GM12878 (cell line): ENCODE results near the gene MTFR2. TPM values are rescaled to one million over a fixed set of nuclear protein-coding genes. Genes with fewer than 3 reads are reported as not detected.

Experiments used
- ATF2 ChIP-seq: IDR thresholded peaks from 2 replicates; pipeline ENCODE4 v1.6.1; 2012; ENCODE audit warnings: low read length, inconsistent platforms
- BMI1 ChIP-seq: fragments of 450-650 bp; IDR thresholded peaks from 2 replicates; pipeline ENCODE4 v1.6.1; 2016; ENCODE audit warnings: mild to moderate bottlenecking, moderate library complexity, borderline replicate concordance
- CHD2 ChIP-seq: IDR thresholded peaks from 2 replicates; pipeline ENCODE4 v1.6.1; 2011; ENCODE audit warnings: low read depth, low read length, improper control_type of control experiment, borderline replicate concordance
- CUX1 ChIP-seq: IDR thresholded peaks from 2 replicates; pipeline ENCODE4 v1.6.1; 2012; ENCODE audit warnings: improper control_type of control experiment, low read depth, low read length; ENCODE audit not compliant: insufficient replicate concordance
- EP300 ChIP-seq, 2 experiments: fragments of 150-350 bp in 1 of 2; IDR thresholded peaks; 2 replicates each; pipeline ENCODE4 v1.6.1; 2011 to 2012; ENCODE audit warnings: low read depth in 2 of 2, low read length in 2 of 2, borderline replicate concordance in 1 of 2, improper control_type of control experiment in 1 of 2, inconsistent platforms in 1 of 2; ENCODE audit not compliant: control insufficient read depth in 1 of 2
- IRF5 ChIP-seq: fragments of 450-650 bp; IDR thresholded peaks from 2 replicates; pipeline ENCODE4 v1.6.1; 2017; ENCODE audit warnings: borderline replicate concordance
- KLF5 ChIP-seq: fragments of 450-650 bp; IDR thresholded peaks from 2 replicates; pipeline ENCODE4 v1.6.1; 2014; ENCODE audit warnings: mild to moderate bottlenecking; ENCODE audit not compliant: partially characterized antibody
- MEF2B ChIP-seq: fragments of 450-650 bp; IDR thresholded peaks from 2 replicates; pipeline ENCODE4 v1.6.1; 2018; ENCODE audit warnings: mild to moderate bottlenecking, moderate library complexity; ENCODE audit not compliant: partially characterized antibody, poor library complexity, severe bottlenecking
- NR2F1 ChIP-seq: fragments of 450-650 bp; conservative IDR thresholded peaks from 2 replicates; pipeline ENCODE4 v1.6.1; 2017; ENCODE audit warnings: mild to moderate bottlenecking
- RAD21 ChIP-seq: IDR thresholded peaks from 2 replicates; pipeline ENCODE4 v1.6.1; 2011; ENCODE audit warnings: mild to moderate bottlenecking, low read depth, low read length, moderate library complexity; ENCODE audit not compliant: insufficient read depth
- SP1 ChIP-seq: IDR thresholded peaks from one replicate; pipeline ENCODE4 v1.6.1; 2011; ENCODE audit warnings: low read depth, low read length
- USF2 ChIP-seq: IDR thresholded peaks from 2 replicates; pipeline ENCODE4 v1.6.1; 2011; ENCODE audit warnings: low read depth, low read length, improper control_type of control experiment, borderline replicate concordance
- polyA plus RNA-seq, 11 experiments: library from polyadenylated mRNA; depleted of rRNA in 4 of 11; unstranded in 6 of 11; stranded (reverse) in 5 of 11; fragments of >200 nt; fragmentation: Nextera tagmentation in 4 of 11; fragmentation: Illumina TruSeq in 1 of 11; extraction: Ambion mirVana in 4 of 11; extraction: Trizol in 1 of 11; gene quantifications; 1 replicate in 1 of 11; 2 replicates in 10 of 11; pipeline versions ENCODE4 v1.2.1 to v1.2.3, GENCODE V29; 2011 to 2016; ENCODE audit warnings: inconsistent platforms in 2 of 11, missing spikeins in 2 of 11, low read depth in 1 of 11
- total RNA-seq, 4 experiments: library from RNA; depleted of rRNA in 3 of 4; stranded (reverse); fragments of >200 nt in 3 of 4; fragmentation: Illumina TruSeq in 1 of 4; extraction: Trizol in 1 of 4; gene quantifications; 2 replicates each; pipeline versions ENCODE4 v1.2.1 to v1.2.3, GENCODE V29; 2013 to 2021
- TF ChIP-seq, protein P1 (sequence below), 3 experiments: IDR thresholded peaks in 2 of 3; conservative IDR thresholded peaks in 1 of 3; 2 replicates each; pipeline ENCODE4 v1.5.1; 2011; ENCODE audit warnings: low read depth in 3 of 3, low read length in 3 of 3, mild to moderate bottlenecking in 3 of 3, control low read depth in 2 of 3, moderate library complexity in 2 of 3, inconsistent platforms in 1 of 3, mixed read lengths in 1 of 3; ENCODE audit not compliant: control insufficient read depth in 2 of 3, insufficient read depth in 1 of 3; ENCODE audit errors: extremely low read depth in 1 of 3
- TF ChIP-seq, protein P2 (sequence below): IDR thresholded peaks from 2 replicates; pipeline ENCODE4 v1.6.1; 2011; ENCODE audit warnings: low read depth, mild to moderate bottlenecking, low read length, moderate library complexity, borderline replicate concordance; ENCODE audit errors: extremely low read depth

MTFR2 gene
- total and polyA plus RNA-seq, 10 of the 15 experiments (the other 5 are each of a cell fraction or from before 2014, with no cell fraction given) = 7.3 to 33.5 (median 25.3) TPM

DNA sequence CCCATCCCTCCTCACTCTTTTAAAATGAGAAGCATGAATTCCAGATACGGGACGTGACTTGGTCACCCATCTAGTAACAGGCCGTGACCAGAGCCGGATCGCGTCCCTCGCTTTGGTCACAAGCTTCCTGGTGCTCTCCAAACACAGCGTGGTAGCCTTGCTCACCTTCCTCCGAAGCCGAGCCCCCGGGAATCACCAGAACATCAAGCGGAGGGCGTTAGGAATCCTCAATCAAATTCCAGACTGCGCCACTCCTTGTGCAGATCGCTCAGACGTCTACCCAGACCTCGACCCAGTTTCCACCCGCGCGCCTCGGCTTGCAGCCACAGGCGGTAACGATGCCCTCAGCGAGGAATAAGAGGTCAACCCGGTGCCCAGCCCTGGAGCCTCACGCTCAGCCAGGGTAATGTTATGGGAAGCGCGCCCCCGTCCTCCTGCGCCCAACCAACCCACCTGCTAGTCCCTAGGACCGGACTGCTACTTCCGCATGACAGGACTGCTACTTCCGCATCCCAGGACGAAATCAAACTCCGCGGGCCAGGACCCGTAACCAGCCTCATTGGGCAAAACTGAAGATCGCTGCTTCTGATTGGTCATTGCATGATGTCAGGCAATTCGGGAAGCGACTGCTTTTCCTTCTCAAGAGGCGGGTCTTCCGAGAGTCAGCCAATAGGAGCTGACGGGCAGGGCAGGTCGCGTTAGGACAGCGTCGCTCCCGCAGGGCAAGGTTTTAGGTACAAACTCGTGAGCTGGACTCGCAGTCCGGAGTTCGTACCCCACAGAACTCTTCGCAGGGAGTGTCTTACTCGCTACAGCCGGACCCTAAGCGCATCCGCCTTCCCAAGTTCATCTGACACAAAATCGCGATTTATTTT lies at the start of gene MTFR2 (continued):
- TF ChIP-seq, protein P1, sequence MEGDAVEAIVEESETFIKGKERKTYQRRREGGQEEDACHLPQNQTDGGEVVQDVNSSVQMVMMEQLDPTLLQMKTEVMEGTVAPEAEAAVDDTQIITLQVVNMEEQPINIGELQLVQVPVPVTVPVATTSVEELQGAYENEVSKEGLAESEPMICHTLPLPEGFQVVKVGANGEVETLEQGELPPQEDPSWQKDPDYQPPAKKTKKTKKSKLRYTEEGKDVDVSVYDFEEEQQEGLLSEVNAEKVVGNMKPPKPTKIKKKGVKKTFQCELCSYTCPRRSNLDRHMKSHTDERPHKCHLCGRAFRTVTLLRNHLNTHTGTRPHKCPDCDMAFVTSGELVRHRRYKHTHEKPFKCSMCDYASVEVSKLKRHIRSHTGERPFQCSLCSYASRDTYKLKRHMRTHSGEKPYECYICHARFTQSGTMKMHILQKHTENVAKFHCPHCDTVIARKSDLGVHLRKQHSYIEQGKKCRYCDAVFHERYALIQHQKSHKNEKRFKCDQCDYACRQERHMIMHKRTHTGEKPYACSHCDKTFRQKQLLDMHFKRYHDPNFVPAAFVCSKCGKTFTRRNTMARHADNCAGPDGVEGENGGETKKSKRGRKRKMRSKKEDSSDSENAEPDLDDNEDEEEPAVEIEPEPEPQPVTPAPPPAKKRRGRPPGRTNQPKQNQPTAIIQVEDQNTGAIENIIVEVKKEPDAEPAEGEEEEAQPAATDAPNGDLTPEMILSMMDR (IDR thresholded peaks at IDR 0.05 in 2 of 3, conservative IDR thresholded peaks at IDR 0.05 in 1 of 3; ENCODE audit: control insufficient read depth in 2 of 3, extremely low read depth in 1 of 3, insufficient read depth in 1 of 3, low read depth in 3 of 3, low read length in 3 of 3) = no peak
- TF ChIP-seq NR2F1 (peak; percentile 40; the same call in 1 of the 2 replicates), USF2 (no peak), ATF2 (peak; percentile 63), KLF5 (peak; percentile 87), CHD2 (peak; percentile 97), RAD21 (no peak), BMI1 (no peak), CUX1 (peak; percentile 76), MEF2B (no peak), EP300 (IDR thresholded peaks at IDR 0.05; ENCODE audit: borderline replicate concordance in 1 of 2, control insufficient read depth in 1 of 2, low read depth in 2 of 2, low read length in 2 of 2) (peak in 1 of 2 experiments; percentile 27; a peak in 1 of 4 replicates), SP1 (peak; percentile 100), IRF5 (no peak)
- TF ChIP-seq, protein P2, sequence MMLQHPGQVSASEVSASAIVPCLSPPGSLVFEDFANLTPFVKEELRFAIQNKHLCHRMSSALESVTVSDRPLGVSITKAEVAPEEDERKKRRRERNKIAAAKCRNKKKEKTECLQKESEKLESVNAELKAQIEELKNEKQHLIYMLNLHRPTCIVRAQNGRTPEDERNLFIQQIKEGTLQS = no peak
